Glutamatergic neuron (in vitro differentiated cells): Measurements from ENCODE around the gene TBC1D9B. TPM values are rescaled to one million over a fixed set of nuclear protein-coding genes. Genes with fewer than 3 reads are reported as not detected.

ENCODE experiments used
- DNase-seq: peaks from one replicate; pipeline ENCODE4 v3.0.0; 2022
- H3K27ac Mint-ChIP-seq: one replicate; pipeline ENCODE4 v1.8.0; 2020; ENCODE audit warnings: mild to moderate bottlenecking, mixed read lengths, inconsistent platforms; ENCODE audit not compliant: unreplicated experiment
- H3K27me3 Mint-ChIP-seq: one replicate; pipeline ENCODE4 v1.8.0; 2020; ENCODE audit warnings: mild to moderate bottlenecking, moderate library complexity, mixed read lengths, inconsistent platforms; ENCODE audit not compliant: unreplicated experiment
- H3K36me3 Mint-ChIP-seq: one replicate; pipeline ENCODE4 v1.8.0; 2020; ENCODE audit warnings: mild to moderate bottlenecking, mixed read lengths, inconsistent platforms; ENCODE audit not compliant: unreplicated experiment
- H3K4me1 Mint-ChIP-seq: one replicate; pipeline ENCODE4 v1.8.0; 2020; ENCODE audit warnings: mild to moderate bottlenecking, low read depth, mixed read lengths, inconsistent platforms; ENCODE audit not compliant: unreplicated experiment
- H3K4me3 Mint-ChIP-seq: one replicate; pipeline ENCODE4 v1.8.0; 2020; ENCODE audit warnings: mild to moderate bottlenecking, mixed read lengths, inconsistent platforms; ENCODE audit not compliant: unreplicated experiment
- H3K9me3 Mint-ChIP-seq: one replicate; pipeline ENCODE4 v1.8.0; 2020; ENCODE audit warnings: mild to moderate bottlenecking, moderate library complexity, mixed read lengths, inconsistent platforms; ENCODE audit not compliant: unreplicated experiment
- total RNA-seq: library from RNA; stranded (reverse); fragmentation: NEBNext Ultra II Directional; extraction: Animal tissue kit (Norgen Biotek cat#: 25700); gene quantifications from one replicate; pipeline ENCODE4 v1.2.1, GENCODE V29; 2021; ENCODE audit not compliant: unreplicated experiment
- TF ChIP-seq, protein P1 (sequence below): fragments of 200-600 bp; sonication (generic); IDR thresholded peaks from one replicate; pipeline ENCODE4 v1.5.0; 2021; ENCODE audit not compliant: partially characterized antibody, unreplicated experiment

TBC1D9B gene
- total RNA-seq, 1 donor from 2014 or later = 81.8 TPM

- Mint-ChIP-seq H3K4me3 (no peak overlapping the region), H3K27ac (no peak overlapping the region), H3K36me3 (peaks cover 4% of the 10 kb centered on the region), H3K4me1 (peaks cover 2% of the 10 kb centered on the region), H3K9me3 (peaks cover 2% of the 10 kb centered on the region), H3K27me3 (no peaks in the 10 kb centered on the region)
- DNase-seq = no peak
- TF ChIP-seq, protein P1, sequence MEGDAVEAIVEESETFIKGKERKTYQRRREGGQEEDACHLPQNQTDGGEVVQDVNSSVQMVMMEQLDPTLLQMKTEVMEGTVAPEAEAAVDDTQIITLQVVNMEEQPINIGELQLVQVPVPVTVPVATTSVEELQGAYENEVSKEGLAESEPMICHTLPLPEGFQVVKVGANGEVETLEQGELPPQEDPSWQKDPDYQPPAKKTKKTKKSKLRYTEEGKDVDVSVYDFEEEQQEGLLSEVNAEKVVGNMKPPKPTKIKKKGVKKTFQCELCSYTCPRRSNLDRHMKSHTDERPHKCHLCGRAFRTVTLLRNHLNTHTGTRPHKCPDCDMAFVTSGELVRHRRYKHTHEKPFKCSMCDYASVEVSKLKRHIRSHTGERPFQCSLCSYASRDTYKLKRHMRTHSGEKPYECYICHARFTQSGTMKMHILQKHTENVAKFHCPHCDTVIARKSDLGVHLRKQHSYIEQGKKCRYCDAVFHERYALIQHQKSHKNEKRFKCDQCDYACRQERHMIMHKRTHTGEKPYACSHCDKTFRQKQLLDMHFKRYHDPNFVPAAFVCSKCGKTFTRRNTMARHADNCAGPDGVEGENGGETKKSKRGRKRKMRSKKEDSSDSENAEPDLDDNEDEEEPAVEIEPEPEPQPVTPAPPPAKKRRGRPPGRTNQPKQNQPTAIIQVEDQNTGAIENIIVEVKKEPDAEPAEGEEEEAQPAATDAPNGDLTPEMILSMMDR = no peak
Measured at GRCh38 chr5:179895861-179896260, 11.8 kb downstream of the TBC1D9B start.

- no peak for DNase-seq
- Mint-ChIP-seq H3K27ac (no peak overlapping the region), H3K27me3 (no peaks in the 10 kb centered on the region), H3K36me3 (peaks cover 4% of the 10 kb centered on the region), H3K4me1 (no peaks in the 10 kb centered on the region), H3K9me3 (no peaks in the 10 kb centered on the region), H3K4me3 (no peak overlapping the region)
- TF ChIP-seq, protein P1 = no peak
Measured at GRCh38 chr5:179893958-179894895, 13.5 kb downstream of the TBC1D9B start.

GRCh38 chr5:179893076-179893957 lies 14.4 kb downstream of the TBC1D9B start:
- no peaks in the 10 kb centered on the region for H3K27me3 Mint-ChIP-seq
- TF ChIP-seq, protein P1 = no peak
- no peak overlapping the region for H3K27ac Mint-ChIP-seq
- no peak overlapping the region for H3K4me3 Mint-ChIP-seq
- peaks cover 4% of the 10 kb centered on the region for H3K36me3 Mint-ChIP-seq
- no peaks in the 10 kb centered on the region for H3K4me1 Mint-ChIP-seq
- no peak for DNase-seq
- H3K9me3 Mint-ChIP-seq = no peaks in the 10 kb centered on the region

DNA sequence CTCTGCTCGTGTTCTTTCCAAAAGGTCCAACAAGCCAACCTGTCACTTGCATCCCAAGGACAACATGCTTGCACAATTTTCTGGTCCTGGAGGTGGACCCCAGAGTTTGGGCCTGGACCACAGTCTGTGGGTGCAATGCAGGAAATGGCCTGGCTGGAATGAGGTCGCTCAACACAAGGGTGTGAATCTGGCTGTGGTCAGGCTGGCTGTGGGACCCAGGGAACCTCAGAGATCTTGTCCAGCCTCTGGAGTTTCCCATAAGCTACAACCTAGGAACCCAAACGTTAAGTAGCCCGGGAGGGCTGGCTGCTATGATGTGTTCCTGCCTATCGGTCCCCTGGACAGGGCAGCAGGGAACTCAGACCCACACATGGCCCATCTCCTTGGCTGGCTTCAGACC lies 15.4 kb downstream of the TBC1D9B start:
- Mint-ChIP-seq H3K4me1 (no peaks in the 10 kb centered on the region), H3K36me3 (no peaks in the 10 kb centered on the region), H3K27me3 (no peaks in the 10 kb centered on the region), H3K27ac (no peak overlapping the region), H3K4me3 (no peak overlapping the region), H3K9me3 (no peaks in the 10 kb centered on the region)
- DNase-seq = no peak
- TF ChIP-seq, protein P1 = no peak
